GDM1 (cell line): Measurements from ENCODE around the gene EXOC6B.
"Not testable (repeated sequence)": the region's sequence is repeated elsewhere in the genome, so short reads cannot be mapped to it uniquely, and the experiment has no call there.

ENCODE experiments used
- DNase-seq: peaks from one replicate; lab custom pipeline; 2025; lab: John Stamatoyannopoulos, UW

Gene EXOC6B

DNA sequence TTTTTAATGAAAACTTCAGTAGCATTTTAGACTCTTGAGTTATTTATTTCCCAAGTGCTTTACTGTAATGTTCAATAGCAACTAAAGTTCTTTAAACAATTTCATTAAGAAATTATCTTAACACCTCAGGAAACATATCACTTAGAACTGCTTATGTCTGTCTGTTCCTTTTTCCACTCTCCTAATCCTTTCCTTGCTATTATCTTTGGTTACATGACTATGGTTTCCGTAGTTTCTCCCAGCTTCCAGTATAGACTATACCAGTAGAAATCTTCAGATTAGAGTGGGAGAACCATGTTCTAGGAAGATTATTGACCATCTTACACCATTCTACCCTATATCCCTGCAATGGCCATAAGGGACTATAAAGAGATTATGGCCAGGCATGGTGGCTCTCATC lies 280.0 kb downstream of the EXOC6B start:
- no peak for DNase-seq

DNA sequence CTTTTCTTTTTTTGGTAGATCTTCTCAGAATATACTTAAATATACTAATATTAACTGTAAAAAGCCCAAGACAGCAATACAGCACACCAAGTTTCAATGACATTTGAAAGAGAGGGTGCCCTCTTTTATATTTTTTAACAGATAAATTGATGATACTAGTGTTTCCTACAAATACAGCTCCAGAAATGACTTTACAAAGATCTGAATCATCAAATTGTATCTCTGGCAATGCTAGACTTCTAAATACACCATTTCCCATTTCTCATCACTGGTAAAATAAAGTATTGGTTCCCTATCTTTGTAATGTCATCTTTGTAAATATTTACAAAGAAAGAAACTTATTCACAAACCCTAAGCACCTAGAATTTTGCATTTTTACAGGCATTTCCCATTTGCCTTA lies 281.3 kb downstream of the EXOC6B start:
- DNase-seq, result no peak

DNA sequence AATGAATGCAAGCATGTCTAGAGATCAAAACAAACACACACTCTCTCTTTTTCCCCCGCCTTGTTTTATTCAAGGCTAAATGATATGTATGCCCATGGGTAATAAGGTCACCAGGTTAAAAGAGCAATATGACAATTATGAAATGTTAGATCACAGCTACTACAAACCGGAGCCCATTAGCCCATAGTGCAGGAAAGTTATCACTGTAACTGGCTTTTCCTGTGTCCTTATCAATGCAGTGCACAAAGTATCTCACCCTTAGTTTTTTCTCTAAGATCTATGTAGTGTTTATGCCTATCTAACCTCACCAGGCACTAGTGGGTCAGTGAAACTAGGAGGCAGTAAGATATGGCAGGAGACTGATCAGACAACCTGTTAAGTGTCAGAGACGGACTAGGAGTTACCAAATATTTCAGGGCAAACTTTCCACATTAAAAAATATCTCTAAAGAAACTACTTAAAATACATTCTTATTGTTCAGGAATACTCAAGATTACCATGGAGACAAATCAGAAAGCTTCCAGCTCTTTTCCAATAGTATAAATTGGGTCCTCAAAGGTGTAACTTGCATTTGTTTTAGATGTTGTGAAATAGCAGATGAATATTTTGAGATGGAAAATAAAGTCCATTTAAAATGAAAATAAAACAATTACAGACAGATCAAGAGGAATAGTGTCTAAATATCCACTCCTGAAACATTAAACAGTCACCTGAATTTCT lies 282.2 kb downstream of the EXOC6B start:
- DNase-seq, result no peak

DNA sequence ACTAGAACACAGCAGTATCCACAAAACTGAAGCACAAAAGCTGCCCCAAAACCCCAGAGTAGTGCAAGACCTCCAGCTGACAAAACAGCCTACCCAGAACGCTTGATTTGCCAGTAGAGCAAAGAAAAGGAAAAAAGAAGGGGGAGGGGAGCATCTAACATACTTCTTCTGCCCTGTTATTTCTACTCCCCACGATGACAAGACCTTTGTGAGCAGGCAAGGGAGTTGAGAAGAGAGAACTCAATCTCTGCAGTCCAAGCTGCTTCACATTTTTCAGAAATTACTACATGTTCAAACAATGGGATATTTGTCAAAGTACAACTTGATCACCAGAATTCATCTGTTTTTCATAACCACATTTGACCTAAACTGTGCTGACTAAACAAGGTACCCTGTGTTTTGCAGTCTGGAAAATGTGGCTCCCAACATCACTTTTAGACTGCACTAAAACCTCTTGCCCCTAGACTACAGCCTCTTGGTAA lies 286.7 kb downstream of the EXOC6B start:
- DNase-seq, result no peak

DNA sequence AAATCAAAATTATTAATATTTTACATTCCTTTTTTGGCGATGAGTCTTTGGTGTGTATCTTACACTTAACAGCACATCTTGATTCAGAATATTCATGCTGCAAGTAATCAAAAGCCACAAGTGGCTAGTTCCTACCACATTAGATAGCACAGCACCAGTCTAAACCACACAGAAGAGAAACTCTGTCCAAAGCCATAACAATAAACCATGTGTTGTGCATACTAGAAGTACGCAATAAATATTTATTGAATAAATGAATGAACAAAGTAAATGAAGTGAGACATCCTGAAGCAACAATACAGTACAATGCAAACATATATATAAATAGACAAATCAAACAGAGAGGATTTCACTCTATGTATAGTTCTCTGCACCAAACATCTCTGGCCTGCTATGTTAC lies 287.3 kb downstream of the EXOC6B start:
- DNase-seq, result no peak

DNA sequence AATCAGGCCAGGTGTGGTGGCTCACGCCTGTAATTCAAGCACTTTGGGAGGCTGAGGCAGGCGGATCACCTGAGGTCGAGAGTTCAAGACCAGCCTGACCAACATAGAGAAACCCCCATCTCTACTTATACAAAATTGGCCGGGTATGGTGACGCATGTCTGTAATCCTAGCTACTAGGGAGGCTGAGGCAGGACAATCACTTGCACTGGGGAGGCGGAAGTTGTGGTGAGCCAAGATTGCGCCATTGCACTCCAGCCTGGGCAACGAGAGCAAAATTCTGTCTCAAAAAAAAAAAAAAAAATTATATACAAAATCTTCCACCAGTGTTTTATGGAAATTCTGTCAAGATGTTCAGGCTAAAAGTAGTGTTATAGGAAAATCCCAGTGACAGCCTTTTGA lies 290.2 kb downstream of the EXOC6B start:
- not testable (repeated sequence) for DNase-seq

DNA sequence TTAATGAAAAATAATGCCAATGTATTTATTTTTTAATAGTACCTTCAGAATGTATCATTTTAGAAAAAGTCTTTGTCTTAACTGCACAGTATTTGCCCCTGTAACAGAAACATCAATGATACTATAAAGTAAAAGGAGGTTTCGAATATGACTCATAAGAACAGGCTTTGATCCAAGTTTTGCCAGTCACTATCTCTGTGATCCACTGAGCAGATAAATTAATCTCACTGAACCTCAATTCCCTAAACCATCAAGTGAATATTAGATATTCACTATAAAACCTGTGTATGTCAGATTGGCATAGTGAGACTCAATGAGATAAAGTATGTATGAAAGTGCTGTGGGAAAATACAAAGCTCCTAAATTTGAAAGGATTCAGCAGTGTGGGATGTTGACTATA lies 292.1 kb downstream of the EXOC6B start:
- DNase-seq, result no peak

DNA sequence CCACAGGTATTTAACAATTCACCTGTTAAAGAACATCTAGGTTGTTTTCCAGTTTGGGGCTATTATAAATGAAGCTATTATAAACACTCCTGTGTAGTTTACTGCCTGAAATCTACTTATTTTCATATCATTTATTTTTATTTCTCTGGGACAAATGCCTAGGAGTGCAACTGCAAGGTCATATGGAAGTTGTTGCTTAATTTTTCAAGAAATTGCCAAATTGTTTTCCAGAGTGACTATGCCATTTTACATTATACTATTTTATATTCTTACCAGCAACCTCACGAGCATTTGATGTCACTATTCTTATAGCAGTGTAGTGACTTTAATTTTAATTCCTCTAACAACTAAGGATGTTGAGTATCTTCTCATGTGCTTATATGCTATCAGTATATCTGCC lies 298.4 kb downstream of the EXOC6B start:
- DNase-seq, result no peak

DNA sequence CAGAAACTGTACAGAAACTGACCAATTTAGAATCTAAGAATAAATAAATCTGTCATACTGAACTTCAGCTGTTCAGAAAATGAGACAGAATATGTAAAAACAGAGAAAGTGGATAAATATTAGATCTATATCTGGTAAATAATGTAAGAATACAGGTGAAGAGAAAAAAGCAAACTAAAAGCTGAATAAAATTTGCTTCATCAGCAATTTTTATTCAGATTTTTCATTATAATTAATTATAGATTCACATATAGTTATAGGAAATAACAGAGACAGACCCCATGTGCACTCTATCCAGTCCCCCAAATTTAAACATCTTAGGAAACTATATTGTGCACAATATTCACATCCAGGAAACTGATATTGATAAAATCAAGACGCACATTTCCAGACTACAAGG lies 299.2 kb downstream of the EXOC6B start:
- DNase-seq, result no peak

DNA sequence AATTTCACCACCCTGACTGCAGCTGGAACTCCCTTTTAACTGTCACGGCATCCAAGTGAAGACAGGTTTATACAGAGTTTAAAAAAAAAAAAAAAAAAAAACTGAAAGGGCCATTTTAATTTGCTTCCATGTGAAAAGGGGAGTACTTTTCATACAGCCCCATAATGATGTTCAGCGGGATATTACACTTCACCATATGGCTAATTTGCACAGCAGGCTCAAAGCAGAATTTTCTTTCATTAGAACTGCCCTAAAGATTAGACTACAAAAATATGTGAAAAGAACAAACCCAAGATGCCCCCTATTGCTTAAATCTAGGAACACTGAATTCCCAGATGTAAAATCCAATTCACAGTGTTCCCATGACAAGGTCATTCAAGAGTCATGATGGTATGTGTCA lies 301.8 kb downstream of the EXOC6B start:
- no peak for DNase-seq

DNA sequence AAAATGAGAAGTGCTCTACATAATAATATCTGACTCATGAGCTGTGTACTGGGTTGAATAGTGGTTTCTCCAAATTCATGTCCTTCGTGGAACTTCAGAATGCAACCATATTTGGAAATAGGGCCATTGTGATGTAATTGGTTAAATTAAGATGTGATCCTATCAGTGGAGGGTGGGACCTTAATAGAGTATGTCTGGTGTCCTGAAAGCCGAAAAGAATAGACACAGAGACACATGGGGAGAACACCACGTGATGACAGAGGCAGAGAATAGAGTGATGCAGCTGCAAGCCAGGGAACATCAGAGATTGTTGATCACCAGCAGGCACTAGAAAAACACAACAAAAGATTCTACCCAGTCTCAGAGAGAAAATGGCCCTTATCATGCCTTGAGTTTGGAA lies 310.1 kb downstream of the EXOC6B start:
- no peak for DNase-seq

DNA sequence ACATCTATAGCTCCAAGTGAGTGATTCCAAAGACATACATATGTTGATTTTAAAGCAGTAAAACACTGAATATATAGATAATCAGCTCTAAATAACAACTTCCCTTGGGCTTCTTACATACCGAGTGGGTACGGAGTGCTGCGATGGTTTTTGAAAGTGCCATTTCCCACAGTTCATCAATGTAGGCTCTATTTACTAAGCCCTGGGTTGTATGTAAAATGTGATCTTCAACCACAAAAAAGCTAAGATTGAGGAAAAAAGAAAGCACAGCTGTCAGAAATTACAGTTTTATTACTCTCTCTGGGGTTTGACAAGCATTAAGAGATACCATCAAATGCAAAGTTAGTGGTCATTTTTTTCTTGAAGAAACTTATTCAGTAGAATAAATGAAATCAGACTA lies 312.8 kb downstream of the EXOC6B start:
- no peak for DNase-seq

DNA sequence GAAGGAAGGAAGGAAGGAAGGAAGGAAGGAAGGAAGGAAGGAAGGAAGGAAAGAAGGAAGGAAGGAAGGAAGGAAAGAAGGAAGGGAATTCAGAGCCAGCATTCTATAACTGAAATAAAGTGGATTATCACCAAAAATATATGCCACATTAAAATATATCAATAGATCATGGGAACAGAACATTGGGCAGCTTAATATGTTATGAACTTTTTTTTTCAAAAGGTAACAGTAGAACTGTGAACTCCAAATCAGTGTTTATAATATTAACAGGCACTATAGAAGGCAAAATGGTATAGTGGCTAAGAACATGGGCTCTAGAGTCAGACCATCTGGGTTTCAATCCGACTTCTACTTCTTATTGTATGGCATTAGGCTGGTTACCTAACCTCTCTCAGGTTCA lies 313.5 kb downstream of the EXOC6B start:
- no peak for DNase-seq

DNA sequence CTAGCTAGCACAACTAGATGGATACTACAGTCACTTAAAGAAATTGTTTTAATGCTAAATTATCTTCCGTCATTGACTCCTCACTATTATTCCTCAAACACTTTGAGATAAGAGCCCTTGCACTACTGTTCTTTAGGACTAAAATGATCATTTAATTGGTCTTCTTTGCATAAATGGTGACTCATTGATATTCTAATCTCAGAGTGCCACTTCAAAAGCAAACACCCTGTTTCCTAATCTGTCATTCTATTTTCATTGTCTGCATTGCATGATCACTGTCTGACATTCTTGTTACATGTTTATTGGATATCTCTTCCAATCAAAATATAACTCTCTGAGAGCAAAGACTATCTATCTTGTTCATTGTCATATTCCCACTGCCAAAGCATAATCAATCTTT lies 313.9 kb downstream of the EXOC6B start:
- DNase-seq, result no peak

DNA sequence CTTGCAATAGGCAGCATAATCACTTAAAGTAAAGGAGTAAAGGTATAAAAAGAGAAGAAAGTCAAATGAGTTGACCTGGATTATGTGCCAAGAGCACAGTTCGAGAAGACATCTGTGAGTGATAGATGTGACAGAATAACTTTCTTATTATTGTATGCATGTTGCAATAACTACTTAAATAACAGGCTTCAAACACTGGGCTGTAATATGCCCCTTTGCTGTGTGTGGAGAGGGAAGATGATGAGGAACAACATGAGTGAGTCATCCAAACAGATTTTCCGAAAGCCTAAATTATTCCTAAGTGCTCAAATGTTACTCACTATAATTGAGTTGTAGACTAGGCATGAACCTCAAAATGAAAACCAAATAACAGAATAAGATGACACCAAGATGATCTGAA lies 328.1 kb downstream of the EXOC6B start:
- no peak for DNase-seq

DNA sequence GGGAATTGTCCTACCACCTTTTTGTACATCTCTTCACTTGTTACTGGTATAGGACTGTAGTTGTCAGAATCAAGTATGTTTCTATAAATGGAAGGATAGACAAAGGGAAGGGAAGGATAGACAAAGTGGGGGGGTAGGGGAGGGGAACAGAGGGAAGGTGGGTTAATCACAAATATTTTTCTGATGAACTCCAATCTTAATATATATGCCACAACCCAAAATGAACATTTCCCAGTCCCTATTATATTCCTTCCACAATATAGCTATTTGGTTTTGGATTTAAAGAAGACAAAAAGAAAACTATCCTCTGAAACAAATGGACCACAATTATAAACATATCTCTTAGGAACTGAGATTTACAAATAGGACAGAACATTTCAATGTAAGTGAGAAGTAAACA lies 329.4 kb downstream of the EXOC6B start:
- DNase-seq, result no peak

DNA sequence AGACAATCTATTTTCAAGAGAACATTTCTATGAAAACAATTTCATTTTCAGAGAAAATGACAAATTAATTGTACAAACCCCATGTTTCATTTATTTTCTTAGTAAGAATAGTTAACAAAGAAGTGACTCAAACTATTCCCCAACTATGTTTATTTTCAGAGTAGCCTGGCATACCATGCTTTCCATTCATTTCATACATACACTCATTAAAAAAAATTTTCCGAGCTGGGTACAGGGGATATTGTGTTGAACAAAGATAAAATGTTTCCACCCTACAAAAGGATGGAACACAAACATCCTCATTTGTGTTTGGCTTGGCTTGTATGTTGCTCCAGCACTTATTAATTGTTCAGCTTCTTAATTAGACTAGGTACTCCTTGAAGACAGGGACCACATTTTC lies 331.4 kb downstream of the EXOC6B start:
- no peak for DNase-seq

DNA sequence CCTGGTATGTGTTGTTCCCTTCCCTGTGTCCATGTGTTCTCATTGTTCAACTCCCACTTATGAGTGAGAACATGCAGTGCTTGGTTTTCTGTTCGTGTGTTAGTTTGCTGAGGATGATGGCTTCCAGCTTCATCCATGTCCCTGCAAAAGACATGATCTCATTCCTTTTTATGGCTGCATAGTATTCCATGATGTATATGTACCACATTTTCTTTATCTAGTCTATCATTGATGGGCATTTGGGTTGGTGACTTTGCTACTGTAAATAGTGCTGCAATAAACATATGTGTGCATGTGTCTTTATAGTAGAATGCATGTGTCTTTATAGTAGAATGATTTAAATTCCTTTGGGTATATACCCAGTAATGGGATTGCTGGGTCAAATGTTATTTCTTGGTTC lies 341.2 kb downstream of the EXOC6B start:
- not testable (repeated sequence) for DNase-seq

DNA sequence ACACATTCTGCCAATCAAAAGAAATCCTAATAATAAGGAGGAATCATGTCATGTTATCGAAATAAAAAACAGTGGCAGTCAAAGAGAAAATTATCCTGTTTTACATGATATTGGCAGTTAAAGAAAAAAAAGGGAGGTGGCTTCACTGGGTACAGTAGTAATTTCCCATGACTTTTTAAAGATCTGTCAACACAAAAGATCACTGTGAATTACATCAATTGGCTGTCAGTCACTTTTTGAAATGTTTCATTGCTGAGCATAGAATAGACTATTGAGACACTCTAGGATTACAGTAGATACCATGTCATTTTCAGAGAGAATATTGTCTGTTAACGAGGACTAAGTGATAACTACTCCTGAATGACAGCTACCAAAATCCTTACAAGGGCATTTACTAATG lies 342.5 kb downstream of the EXOC6B start:
- no peak for DNase-seq

DNA sequence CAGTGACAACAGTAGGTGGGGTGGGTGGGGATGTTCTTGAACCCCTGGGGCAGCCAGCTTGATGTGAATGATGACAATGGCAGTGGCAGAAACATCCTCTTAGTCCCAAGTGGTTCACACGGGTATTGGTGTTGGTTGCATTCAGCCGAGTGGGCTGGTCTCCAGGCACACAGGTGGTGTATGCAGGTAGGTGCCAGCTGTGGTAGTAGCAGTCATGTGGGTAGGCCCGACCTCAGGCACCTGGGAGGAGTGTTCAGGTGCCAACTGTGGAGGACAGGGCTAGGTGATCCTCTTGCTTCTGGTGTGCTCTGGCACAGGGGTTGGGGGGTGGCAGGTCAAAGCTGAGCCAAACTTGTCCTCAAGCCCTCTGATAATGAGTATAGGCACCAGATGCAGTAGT lies 350.6 kb downstream of the EXOC6B start:
- DNase-seq, result no peak

DNA sequence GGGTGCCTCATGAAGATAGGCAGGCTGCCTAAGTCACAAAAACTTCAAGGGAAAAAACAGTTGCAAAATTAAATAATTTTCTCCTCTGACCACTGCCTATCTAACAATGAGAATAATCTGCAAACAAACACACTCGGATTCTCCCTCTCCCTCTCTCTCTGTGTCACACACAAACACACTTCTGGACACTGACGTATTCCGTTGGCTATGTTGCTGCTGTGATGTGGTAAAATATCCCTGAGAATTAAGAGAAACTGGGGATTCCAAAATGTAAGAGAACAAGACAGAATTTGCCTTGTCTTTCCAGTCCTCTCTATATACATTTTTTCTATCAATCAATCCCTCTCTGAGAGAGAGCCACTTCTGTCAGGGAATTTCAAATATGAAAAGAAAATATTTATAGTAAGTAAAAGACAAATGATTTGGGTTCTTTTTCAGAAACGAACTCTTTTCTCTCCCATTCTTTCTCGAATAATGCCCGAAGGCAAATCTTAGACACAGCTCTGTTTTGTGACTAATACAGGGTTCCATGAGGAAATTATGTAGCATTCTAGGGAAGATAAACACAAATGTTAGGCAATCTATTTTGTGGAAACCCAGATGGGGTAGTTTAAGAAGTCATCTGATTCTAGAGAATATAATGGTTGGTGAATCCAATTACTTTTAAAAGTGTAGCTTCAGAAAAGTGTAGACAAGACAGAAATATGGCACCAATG lies 367.9 kb downstream of the EXOC6B start:
- no peak for DNase-seq

DNA sequence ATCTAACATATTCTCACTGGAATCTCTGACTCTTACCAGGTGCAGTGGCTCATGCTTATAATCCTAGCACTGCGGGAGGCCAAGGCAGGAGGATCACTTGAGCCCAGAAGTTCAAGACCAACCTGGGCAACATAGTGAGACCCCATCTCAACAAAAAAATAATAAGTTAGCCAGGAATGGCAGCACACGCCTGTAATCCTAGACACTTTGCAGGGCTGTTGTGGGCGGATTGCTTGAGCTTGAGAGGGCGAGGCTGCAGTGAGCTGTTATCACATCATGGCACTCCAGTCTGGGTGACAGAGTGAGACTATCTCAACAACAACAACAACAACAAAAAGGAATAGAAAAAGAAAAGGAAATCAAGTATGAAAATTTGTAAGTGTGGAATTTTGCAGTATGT lies 371.6 kb downstream of the EXOC6B start:
- DNase-seq, result no peak

DNA sequence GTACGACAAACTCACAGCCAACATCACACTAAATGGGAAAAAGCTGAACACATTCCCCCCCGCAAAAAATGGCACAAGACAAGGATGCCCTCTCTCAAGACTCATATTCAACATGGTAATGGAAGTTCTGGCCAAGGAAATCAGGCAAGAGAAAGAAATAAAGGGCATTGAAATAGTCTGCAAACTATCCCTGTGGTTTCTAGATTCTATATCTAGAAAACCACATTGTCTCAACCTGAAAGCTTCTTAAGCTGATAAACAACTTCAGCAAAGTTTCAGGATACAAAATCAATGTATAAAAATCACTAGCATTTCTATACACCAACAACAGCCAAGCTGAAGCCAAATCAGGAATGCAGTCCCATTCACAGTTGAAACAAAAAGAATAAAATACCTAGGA lies 383.6 kb downstream of the EXOC6B start:
- DNase-seq, result no peak

DNA sequence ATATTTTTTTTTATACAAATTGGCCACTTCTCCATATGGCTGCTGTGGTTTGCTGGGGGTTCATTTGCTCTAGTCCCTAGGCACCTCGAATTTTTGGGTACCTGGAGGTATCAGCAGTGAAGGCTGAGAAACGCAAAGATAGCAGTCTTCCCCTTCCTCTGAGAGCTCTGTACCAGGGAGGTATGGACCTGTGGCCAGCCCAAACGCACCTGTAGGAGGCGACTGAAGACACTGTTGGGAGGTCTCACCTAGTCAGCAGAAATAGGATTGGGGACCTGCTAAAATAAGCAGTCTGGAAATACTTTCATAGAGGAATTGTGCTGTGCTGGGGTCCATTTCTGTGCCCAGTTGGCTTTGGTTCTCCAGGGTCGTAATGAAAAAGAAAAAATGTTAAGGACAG lies 385.9 kb downstream of the EXOC6B start:
- DNase-seq, result no peak
